Stomach (tissue), 9 donors: Measurements from ENCODE around the gene RREB1. TPM values are rescaled to one million over a fixed set of nuclear protein-coding genes. Genes with fewer than 3 reads are reported as not detected.

Experiments
- DNase-seq, 2 donors: peaks; one replicate each; pipeline versions ENCODE4 v3.0.0 to v3.0.0-alpha.2; 2013 to 2019
- H3K27ac ChIP-seq, 5 donors: fragments of 200-600 bp in 4 of 5; sonication (generic) in 4 of 5; one replicate each; pipeline ENCODE4 v1.5.1; 2013 to 2019; ENCODE audit warnings: mild to moderate bottlenecking in 1 of 5, moderate library complexity in 1 of 5
- H3K27me3 ChIP-seq, 3 donors: fragments of 200-600 bp; sonication (generic); one replicate each; pipeline ENCODE4 v1.5.1; 2017 to 2019; ENCODE audit warnings: mixed run types in 1 of 3
- H3K36me3 ChIP-seq, 4 donors: fragments of 200-600 bp; sonication (generic); 1 replicate in 3 of 4; 2 replicates in 1 of 4; pipeline ENCODE4 v1.5.1; 2016 to 2019
- H3K4me1 ChIP-seq, 4 donors: fragments of 200-600 bp; sonication (generic); one replicate each; pipeline ENCODE4 v1.5.1; 2016 to 2019
- H3K4me3 ChIP-seq, 4 donors: fragments of 200-600 bp; sonication (generic) in 3 of 4; one replicate each; pipeline ENCODE4 v1.5.1; 2016 to 2019; ENCODE audit warnings: mild to moderate bottlenecking in 1 of 4
- H3K9me3 ChIP-seq, 4 donors: fragments of 200-600 bp; sonication (generic); one replicate each; pipeline ENCODE4 v1.5.1; 2016 to 2019
- CTCF ChIP-seq, 7 experiments: fragments of 450-650 bp in 4 of 7; fragments of 200-600 bp in 3 of 7; sonication (generic) in 3 of 7; IDR thresholded peaks; one replicate each; pipeline ENCODE4 v1.5.1; 2016 to 2019; ENCODE audit warnings: antibody characterized with exemption in 7 of 7, control low read depth in 2 of 7, mild to moderate bottlenecking in 1 of 7
- EP300 ChIP-seq: sonication (generic); formaldehyde crosslinking; IDR thresholded peaks from one replicate; pipeline ENCODE4 v1.6.1; 2017; ENCODE audit warnings: antibody characterized with exemption
- POLR2A ChIP-seq, 4 donors: fragments of 450-650 bp; IDR thresholded peaks; one replicate each; pipeline ENCODE4 v1.6.1; 2016; ENCODE audit warnings: antibody characterized with exemption in 4 of 4, control low read depth in 2 of 4, mild to moderate bottlenecking in 1 of 4, moderate library complexity in 1 of 4
- POLR2AphosphoS5 ChIP-seq, 3 donors: sonication (generic); formaldehyde crosslinking; IDR thresholded peaks; one replicate each; pipeline ENCODE4 v1.6.1; 2016; ENCODE audit warnings: antibody characterized with exemption in 3 of 3
- WGBS, 5 donors: extraction: QIAGEN DNeasy Blood & Tissue Kit in 3 of 5; methylation state at CpG; one replicate each; pipeline versions ENCODE4 v1.1.5 to v1.1.7; 2013 to 2018; 5-methylcytosine and 5-hydroxymethylcytosine counted together
- intact Hi-C: fragments of 100-400 bp; cut with DNase I; formaldehyde crosslinking; loops from one replicate; pipeline ENCODE4 v1.15.1; 2023; ENCODE audit warnings: low total_unique reads
- polyA plus RNA-seq, 3 donors: library from polyadenylated mRNA; stranded (reverse); fragments of 200-250 nt; gene quantifications; one replicate each; pipeline ENCODE4 v1.2.3, GENCODE V29; 2013
- total RNA-seq, 5 donors: library from RNA; depleted of rRNA; stranded (reverse); fragments of >200 nt; gene quantifications; one replicate each; pipeline versions ENCODE4 v1.1.0 to v1.2.3, GENCODE V29; 2014 to 2016
- donor health status: healthy with polysubstance abuse.
- donor health status: Bipolar disorder and iron deficiency.
- donor health status: healthy.

RREB1 gene
- total and polyA plus RNA-seq, 8 donors: 4.0 to 125 (median 45.3) TPM

GRCh38 chr6:7106752-7107577 lies 796 bp upstream of the RREB1 start:
- intact Hi-C loops: no loop called here
- H3K9me3 ChIP-seq: no peaks in the 10 kb centered on the region
- TF ChIP-seq POLR2A (IDR thresholded peaks at IDR 0.05): no peak
- TF ChIP-seq CTCF (IDR thresholded peaks at IDR 0.05): peak in 2 of 7 experiments; percentile 18 to 38
- TF ChIP-seq EP300: no peak
- peaks cover 12 to 42% (median 36%) of the 10 kb centered on the region in 4 donors for H3K4me1 ChIP-seq
- DNase-seq: peak in 1 of 2 donors; percentile 70
- H3K36me3 ChIP-seq: no peaks in the 10 kb centered on the region
- WGBS, 5 donors: 1 to 3% (median 1%) methylated on average over 54 to 64 of the region's 66 CpGs
- no peaks in the 10 kb centered on the region for H3K27me3 ChIP-seq
- peak overlapping the region; percentile 79 to 99 (median 90) for H3K4me3 ChIP-seq
- H3K27ac ChIP-seq: peak overlapping the region; percentile 96 to 98 (median 97)

- H3K27ac ChIP-seq: peak overlapping the region; percentile 96 to 98 (median 97)
- H3K4me1 ChIP-seq: peaks cover 21 to 56% (median 50%) of the 10 kb centered on the region in 4 donors
- H3K27me3 ChIP-seq: no peaks in the 10 kb centered on the region
- intact Hi-C loops: no loop called here
- peak; percentile 61 to 82 for DNase-seq
- peak overlapping the region; percentile 79 to 99 (median 90) for H3K4me3 ChIP-seq
- peak in 2 of 3 donors; percentile 13 to 42 for TF ChIP-seq POLR2AphosphoS5 (IDR thresholded peaks at IDR 0.05)
- no peak for TF ChIP-seq CTCF (IDR thresholded peaks at IDR 0.05)
- no peak for TF ChIP-seq EP300
- 0 to 1% (median 0%) methylated on average over 60 to 94 of the region's 94 CpGs for WGBS, 5 donors
- no peaks in the 10 kb centered on the region for H3K9me3 ChIP-seq
- no peaks in the 10 kb centered on the region for H3K36me3 ChIP-seq
Observed at GRCh38 chr6:7108196-7108963, 619 bp downstream of the RREB1 start.

GRCh38 chr6:7108964-7109836 lies 1.4 kb downstream of the RREB1 start:
- Histone ChIP-seq H3K4me3 (peak overlapping the region; percentile 79 to 99 (median 90)), H3K36me3 (no peaks in the 10 kb centered on the region), H3K27ac (peak overlapping the region; percentile 96 to 98 (median 97)), H3K4me1 (peaks cover 25 to 65% (median 55%) of the 10 kb centered on the region in 4 donors), H3K9me3 (no peaks in the 10 kb centered on the region), H3K27me3 (no peaks in the 10 kb centered on the region)
- peak; percentile 57 to 83 for DNase-seq
- WGBS, 5 donors: 0 to 3% (median 1%) methylated on average over 18 to 86 of the region's 86 CpGs
- intact Hi-C loops: no loop called here
- TF ChIP-seq CTCF (IDR thresholded peaks at IDR 0.05) (no peak), POLR2A (IDR thresholded peaks at IDR 0.05) (no peak), POLR2AphosphoS5 (IDR thresholded peaks at IDR 0.05) (peak in 2 of 3 donors; percentile 26 to 35)
